Germinal center (tissue), 1 donor: Measurements from ENCODE around the gene OAF.
"Not testable (repeated sequence)": the region's sequence is repeated elsewhere in the genome, so short reads cannot be mapped to it uniquely, and the experiment has no call there.

ENCODE experiments used
- DNase-seq: peaks from one replicate; pipeline ENCODE4 v3.0.0; 2012; ENCODE audit warnings: mixed read lengths, low spot score

Gene OAF

DNA sequence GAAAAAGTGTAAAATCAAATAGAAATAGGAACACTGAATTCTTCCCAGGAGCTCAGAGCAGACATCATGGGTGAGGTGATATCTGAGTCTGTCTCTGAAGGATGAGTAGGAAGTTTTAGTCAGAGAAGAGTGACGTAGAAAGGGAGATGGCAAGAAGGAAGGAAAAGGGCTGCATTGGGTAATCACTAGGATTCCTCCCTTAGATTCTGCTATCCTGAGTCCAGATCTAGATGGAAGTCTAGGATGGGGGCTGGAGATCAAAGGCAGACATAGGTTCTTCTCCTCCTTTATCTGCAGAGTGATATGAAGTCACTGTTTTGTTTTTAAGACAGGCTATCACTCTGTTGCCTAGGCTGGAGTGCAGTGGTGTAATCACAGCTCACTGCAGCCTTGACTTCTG is 59.6 kb downstream of the OAF start:
- DNase-seq, result no peak

DNA sequence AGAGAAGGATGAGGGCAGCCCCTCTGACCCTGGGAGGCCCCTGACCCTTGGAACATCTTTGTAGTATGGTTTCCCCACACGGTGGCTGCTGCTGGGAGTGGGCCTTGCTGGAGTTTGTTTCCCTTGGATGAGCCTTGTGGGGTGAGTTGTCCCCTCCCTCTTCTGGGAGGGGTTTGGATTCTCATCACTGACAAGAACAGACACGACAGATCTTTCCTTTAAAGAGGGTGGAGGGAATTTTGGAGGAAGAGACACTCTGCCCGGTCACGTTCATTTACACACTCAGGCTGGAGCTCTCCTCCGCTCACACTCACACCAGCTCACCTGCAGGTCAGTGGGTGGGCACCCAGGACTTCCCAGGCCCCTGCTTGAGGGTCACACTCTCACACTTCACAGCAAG is 60.8 kb downstream of the OAF start:
- DNase-seq, result no peak

DNA sequence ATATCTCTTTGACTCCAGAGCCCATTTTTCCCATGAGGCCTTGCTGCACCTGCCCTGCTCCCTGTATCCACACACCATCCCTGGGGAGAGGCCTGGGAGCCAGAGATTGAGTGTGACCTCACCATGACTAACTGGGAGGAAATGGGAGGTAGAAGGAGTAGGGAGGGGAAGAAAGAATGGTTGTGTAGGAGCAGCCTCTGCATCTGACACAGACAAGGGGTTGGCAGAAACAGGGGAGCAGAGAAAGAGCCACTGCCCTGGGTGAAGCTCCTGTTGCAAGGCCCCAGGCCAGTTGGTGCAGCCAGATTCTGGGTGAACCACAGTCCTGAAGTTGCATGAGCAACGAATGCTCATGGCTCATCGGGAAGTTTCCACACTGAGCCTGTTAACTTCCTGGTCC is 61.5 kb downstream of the OAF start:
- no peak for DNase-seq

DNA sequence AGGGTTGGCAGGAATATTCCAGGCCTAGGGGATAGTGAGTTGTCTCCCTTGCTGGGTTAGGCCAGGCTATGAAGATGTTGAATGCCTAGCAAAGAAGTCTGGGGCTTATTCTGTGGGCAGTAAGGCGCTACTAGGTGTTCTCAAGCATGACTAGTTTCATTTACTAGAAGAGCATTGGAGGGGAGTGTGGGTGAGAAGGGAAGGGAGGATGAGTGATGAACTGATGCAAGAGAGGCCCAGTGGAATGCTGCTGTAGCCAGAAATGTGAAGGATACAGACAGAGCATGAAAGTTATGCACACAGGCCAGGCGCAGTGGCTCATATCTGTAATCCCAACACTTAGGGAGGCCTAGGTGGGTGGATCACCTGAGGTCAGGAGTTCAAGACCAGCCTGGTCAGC is 62.6 kb downstream of the OAF start:
- no peak for DNase-seq

DNA sequence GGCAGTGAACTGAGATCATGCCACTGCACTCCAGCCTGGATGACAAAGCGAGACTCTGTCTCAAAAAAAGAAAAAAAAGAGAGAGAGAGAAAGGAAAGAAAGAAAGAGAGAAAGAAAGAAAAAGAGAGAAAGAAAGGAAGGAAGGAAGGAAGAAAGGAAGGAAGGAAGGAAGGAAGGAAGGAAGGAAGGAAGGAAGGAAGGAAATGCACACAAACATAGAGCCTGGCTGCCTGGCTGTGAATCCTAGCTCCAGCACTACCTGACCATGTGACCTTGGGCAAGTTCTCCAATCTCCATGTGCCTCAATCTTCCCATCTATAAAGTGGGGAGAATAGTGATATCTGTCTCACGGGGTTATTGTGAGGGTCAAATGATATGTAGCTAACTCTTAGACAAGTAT is 63.1 kb downstream of the OAF start:
- DNase-seq, result not testable (repeated sequence)

DNA sequence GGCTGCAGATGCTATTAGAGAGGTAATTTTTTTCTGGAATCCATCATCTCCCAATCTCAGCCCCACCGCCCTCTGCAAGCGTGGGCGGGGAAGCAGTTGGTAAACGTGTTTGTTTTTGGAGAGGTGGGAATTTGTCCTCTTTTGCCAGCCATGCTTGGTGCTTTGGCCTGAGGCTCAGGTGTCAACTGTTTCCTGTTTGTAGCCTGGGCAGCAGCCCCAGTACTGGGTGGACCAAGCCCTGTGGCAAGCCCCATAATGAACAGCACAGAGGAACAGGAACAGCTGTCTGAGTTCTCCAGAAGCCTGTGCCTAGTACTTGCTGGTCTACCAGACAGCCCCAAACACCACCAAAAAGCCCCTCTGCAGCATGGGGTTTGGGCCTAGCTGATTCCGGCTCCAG is 68.7 kb downstream of the OAF start:
- no peak for DNase-seq
